Prostate gland (tissue), 2 donors: ENCODE measurements around the gene ZNF804A. TPM values are rescaled to one million over a fixed set of nuclear protein-coding genes. Genes with fewer than 3 reads are reported as not detected.

ENCODE experiments used
- DNase-seq: peaks from one replicate; pipeline ENCODE4 v3.0.0-alpha.2; 2019; ENCODE audit warnings: low spot score
- H3K27ac ChIP-seq, 2 donors: fragments of 200-600 bp; sonication (generic); 2 replicates each; pipeline ENCODE4 v1.5.1; 2017 to 2019
- H3K27me3 ChIP-seq: fragments of 200-600 bp; sonication (generic); replicated peaks from 2 replicates; pipeline ENCODE4 v1.5.1; 2019; ENCODE audit not compliant: insufficient read depth
- H3K36me3 ChIP-seq, 2 donors: fragments of 200-600 bp; sonication (generic); 1 replicate in 1 of 2; 2 replicates in 1 of 2; pipeline versions ENCODE4 v1.5.1 to v1.8.1; 2017 to 2019
- H3K4me1 ChIP-seq: fragments of 200-600 bp; sonication (generic); replicated peaks from 2 replicates; pipeline ENCODE4 v1.5.1; 2019
- H3K4me3 ChIP-seq, 2 donors: fragments of 200-600 bp; sonication (generic); 2 replicates each; pipeline ENCODE4 v1.5.1; 2017 to 2019
- H3K9me3 ChIP-seq: fragments of 200-600 bp; sonication (generic); 2 replicates; pipeline ENCODE4 v1.5.1; 2017
- CTCF ChIP-seq, 4 experiments: fragments of 200-600 bp in 2 of 4; fragments of 450-650 bp in 2 of 4; sonication (generic) in 2 of 4; IDR thresholded peaks; 1 replicate in 3 of 4; 2 replicates in 1 of 4; pipeline ENCODE4 v1.5.1; 2016 to 2019; ENCODE audit warnings: antibody characterized with exemption in 4 of 4, mild to moderate bottlenecking in 2 of 4, moderate library complexity in 2 of 4
- POLR2A ChIP-seq: fragments of 450-650 bp; IDR thresholded peaks from one replicate; pipeline ENCODE4 v1.6.1; 2016; ENCODE audit warnings: antibody characterized with exemption, mild to moderate bottlenecking
- POLR2AphosphoS5 ChIP-seq: sonication (generic); formaldehyde crosslinking; IDR thresholded peaks from one replicate; pipeline ENCODE4 v1.6.1; 2017; ENCODE audit warnings: antibody characterized with exemption
- WGBS: methylation state at CpG from one replicate; pipeline ENCODE4 v1.1.5; 2018; 5-methylcytosine and 5-hydroxymethylcytosine counted together
- intact Hi-C: fragments of 100-400 bp; cut with DNase I; formaldehyde crosslinking; loops from one replicate; pipeline ENCODE4 v1.14.2; 2022
- total RNA-seq, 2 donors: library from RNA; depleted of rRNA; stranded (reverse); fragments of >200 nt; gene quantifications; one replicate each; pipeline ENCODE4 v1.1.0, GENCODE V29; 2016

ZNF804A gene
- total RNA-seq, 2 donors from 2014 or later, result 0.41 to 0.80 TPM

GRCh38 chr2:184566716-184567115, 31.6 kb upstream of the ZNF804A start:
- Histone ChIP-seq H3K4me3 (no peak overlapping the region), H3K27ac (no peak overlapping the region), H3K9me3 (no peaks in the 10 kb centered on the region), H3K4me1 (no peaks in the 10 kb centered on the region), H3K27me3 (no peaks in the 10 kb centered on the region), H3K36me3 (no peaks in the 10 kb centered on the region)
- intact Hi-C loops, result no loop called here
- no peak for TF ChIP-seq CTCF (IDR thresholded peaks at IDR 0.05)
- TF ChIP-seq POLR2AphosphoS5, result no peak
- TF ChIP-seq POLR2A, result no peak
- WGBS, result 72% methylated on average over 3 of the region's 3 CpGs
- DNase-seq, result no peak

- no peaks in the 10 kb centered on the region for H3K9me3 ChIP-seq
- no peaks in the 10 kb centered on the region for H3K4me1 ChIP-seq
- no peak overlapping the region for H3K27ac ChIP-seq
- H3K4me3 ChIP-seq, result no peak overlapping the region
- intact Hi-C loops, result no loop called here
- TF ChIP-seq POLR2A (no peak), CTCF (IDR thresholded peaks at IDR 0.05) (no peak), POLR2AphosphoS5 (no peak)
- H3K36me3 ChIP-seq, result no peaks in the 10 kb centered on the region
- DNase-seq, result no peak
- no peaks in the 10 kb centered on the region for H3K27me3 ChIP-seq
- WGBS, result 83% methylated on average over 1 of the region's 1 CpG
Observed at GRCh38 chr2:184577056-184577455, 21.3 kb upstream of the ZNF804A start.

- 49% methylated on average over 4 of the region's 4 CpGs for WGBS
Observed at GRCh38 chr2:184577743-184578142, 20.6 kb upstream of the ZNF804A start.

GRCh38 chr2:184579226-184579625, 19.1 kb upstream of the ZNF804A start:
- Histone ChIP-seq H3K9me3 (no peaks in the 10 kb centered on the region), H3K4me3 (no peak overlapping the region), H3K4me1 (no peaks in the 10 kb centered on the region), H3K27me3 (no peaks in the 10 kb centered on the region), H3K36me3 (no peaks in the 10 kb centered on the region), H3K27ac (no peak overlapping the region)
- no peak for TF ChIP-seq CTCF (IDR thresholded peaks at IDR 0.05)
- no peak for TF ChIP-seq POLR2A
- TF ChIP-seq POLR2AphosphoS5, result no peak
- WGBS, result 83% methylated on average over 4 of the region's 4 CpGs
- intact Hi-C loops, result no loop called here
- DNase-seq, result no peak

More at GRCh38 chr2:184577743-184578142, 20.6 kb upstream of the ZNF804A start:
- TF ChIP-seq POLR2AphosphoS5, result no peak
- intact Hi-C loops, result no loop called here
- DNase-seq, result no peak
- no peaks in the 10 kb centered on the region for H3K9me3 ChIP-seq
- H3K4me3 ChIP-seq, result no peak overlapping the region
- H3K4me1 ChIP-seq, result no peaks in the 10 kb centered on the region
- no peak overlapping the region for H3K27ac ChIP-seq
- no peaks in the 10 kb centered on the region for H3K27me3 ChIP-seq
- H3K36me3 ChIP-seq, result no peaks in the 10 kb centered on the region

- Histone ChIP-seq H3K27me3 (no peaks in the 10 kb centered on the region), H3K4me1 (no peaks in the 10 kb centered on the region), H3K27ac (no peak overlapping the region), H3K9me3 (no peaks in the 10 kb centered on the region), H3K36me3 (no peaks in the 10 kb centered on the region), H3K4me3 (no peak overlapping the region)
- intact Hi-C loops, result no loop called here
- DNase-seq, result no peak
- WGBS, result 85% methylated on average over 1 of the region's 1 CpG
- TF ChIP-seq POLR2AphosphoS5, result no peak
- TF ChIP-seq CTCF (IDR thresholded peaks at IDR 0.05), result no peak
- TF ChIP-seq POLR2A, result no peak
Observed at GRCh38 chr2:184581391-184581790, 16.9 kb upstream of the ZNF804A start.
